Femur (tissue), 1 donor: Measurements from ENCODE around the gene KLF13.

Source experiments
- DNase-seq: peaks from one replicate; pipeline ENCODE4 v3.0.0-alpha.2; 2017

The KLF13 gene

DNA sequence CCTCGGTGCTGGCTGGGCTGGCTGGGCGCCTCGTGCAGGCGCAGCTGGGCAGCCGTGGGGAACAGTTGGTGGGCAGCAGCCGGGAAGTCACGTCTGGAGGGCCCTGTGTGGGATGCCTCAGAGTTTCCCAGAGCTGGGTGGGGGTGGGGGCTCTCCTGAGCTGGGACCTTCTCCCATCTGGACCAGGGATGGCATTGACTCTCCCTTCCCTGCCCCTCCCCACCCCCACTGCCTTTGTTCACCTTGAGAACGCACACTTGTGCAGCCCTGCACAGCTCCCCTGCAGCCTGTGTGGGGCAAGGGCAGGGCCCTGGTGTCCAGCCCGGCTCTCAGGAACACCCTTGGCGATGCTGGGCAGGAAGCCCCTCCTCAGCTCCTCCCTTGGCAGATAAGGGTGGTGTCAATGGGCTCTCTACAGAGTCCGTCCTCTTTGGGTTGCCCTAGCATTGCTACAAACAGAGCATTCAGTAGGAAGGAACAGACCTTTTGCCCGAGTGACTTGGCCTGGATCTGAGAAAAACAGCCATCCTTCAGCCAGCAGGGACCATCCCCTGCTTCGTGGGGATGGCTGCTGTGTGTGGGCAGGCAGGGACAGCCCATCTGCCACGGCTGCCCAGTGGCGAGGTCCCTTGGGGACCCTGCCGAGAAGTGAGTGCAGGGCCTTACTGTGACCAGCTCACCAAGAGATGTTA, 25.5 kb upstream of the KLF13 start:
- no peak for DNase-seq

DNA sequence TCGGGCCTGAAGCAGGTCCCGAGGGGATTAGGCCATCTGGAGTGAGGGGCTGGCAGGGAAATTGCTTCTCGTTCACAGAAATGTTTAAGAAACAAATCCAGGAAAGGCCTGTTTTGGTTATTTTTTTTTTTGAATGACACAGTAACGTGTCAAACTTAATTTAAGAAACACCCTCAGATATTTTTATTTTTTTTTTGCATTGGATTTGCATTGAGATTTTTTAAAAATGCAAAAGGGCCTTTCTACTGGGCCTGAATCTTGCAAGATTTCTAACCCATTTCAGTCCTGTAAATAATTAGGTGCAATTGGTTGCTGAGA, 25.0 kb upstream of the KLF13 start:
- no peak for DNase-seq

DNA sequence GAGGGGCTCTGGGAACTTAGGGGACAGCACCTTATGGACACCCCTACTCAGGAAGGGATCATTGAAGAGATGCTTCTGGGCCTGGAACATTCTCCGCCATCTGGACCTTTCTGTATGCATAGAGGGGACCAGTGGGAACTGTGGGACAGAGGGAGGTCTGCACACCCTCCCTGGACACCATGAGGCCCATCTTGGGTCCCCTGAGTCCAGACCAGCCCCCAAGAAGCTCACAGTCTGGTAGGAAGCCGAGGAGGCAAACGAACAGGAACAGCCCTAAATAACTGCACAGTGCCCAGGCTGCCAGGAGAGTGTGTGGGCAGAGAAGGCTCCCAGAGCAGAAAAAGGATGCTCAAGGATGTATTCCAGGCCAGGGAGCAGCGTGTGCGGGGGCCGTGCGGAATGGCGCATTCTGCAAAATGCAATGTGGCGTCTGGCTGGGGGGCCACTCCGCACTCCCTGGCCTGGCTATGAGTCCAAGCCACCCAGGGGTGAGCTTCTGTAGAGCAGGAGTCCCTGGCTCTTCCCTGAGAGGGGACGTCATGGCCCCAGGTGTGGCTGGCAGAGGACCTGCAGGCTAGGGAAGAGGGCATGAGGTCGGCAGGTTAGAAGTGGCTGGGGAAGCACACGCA, 24.5 kb upstream of the KLF13 start:
- no peak for DNase-seq

DNA sequence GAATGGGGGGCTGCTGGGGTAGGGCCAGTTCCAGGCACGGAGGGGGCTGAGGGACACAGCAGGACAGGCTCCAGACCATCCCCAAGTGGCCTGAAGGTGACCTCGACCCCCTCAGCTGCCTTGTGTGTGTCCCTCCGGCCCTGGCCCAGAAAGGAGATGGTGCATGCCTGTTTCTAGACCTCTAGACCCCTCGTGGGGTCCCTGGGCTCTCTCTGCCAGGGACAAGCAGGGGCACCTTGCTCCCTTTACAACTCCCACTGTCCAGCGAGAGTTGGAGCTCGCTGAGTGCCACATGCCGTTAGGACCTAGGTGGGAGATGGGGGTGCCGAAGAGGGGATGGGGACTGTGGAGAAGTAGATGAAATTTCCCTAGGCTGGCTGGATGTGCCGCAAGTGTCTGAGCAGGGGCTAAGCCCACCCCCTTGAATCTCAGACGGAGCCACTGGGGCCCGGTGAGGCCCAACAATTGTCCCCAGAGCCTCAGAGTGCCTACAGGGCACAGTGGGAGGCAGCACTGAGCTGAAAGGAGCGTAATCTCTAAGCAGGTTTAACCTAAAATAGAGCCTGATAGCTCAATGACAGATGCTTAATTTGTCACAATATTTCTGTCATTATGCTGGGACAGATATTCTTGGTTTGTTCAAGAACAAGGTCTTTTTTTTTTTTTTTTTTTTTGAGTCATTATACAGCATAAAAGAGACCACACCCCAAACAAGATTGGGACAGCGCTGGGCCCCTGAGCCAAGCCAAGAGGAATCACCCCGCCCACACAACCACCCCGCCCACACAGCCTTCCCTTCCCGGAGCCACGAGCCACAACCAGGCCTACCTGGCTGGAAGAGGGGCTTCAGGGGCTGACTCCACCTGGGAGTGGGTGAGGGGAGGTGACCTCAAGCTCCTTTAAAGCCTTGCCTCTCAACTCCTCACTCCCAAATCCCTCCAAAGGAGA, 23.6 kb upstream of the KLF13 start:
- no peak for DNase-seq

DNA sequence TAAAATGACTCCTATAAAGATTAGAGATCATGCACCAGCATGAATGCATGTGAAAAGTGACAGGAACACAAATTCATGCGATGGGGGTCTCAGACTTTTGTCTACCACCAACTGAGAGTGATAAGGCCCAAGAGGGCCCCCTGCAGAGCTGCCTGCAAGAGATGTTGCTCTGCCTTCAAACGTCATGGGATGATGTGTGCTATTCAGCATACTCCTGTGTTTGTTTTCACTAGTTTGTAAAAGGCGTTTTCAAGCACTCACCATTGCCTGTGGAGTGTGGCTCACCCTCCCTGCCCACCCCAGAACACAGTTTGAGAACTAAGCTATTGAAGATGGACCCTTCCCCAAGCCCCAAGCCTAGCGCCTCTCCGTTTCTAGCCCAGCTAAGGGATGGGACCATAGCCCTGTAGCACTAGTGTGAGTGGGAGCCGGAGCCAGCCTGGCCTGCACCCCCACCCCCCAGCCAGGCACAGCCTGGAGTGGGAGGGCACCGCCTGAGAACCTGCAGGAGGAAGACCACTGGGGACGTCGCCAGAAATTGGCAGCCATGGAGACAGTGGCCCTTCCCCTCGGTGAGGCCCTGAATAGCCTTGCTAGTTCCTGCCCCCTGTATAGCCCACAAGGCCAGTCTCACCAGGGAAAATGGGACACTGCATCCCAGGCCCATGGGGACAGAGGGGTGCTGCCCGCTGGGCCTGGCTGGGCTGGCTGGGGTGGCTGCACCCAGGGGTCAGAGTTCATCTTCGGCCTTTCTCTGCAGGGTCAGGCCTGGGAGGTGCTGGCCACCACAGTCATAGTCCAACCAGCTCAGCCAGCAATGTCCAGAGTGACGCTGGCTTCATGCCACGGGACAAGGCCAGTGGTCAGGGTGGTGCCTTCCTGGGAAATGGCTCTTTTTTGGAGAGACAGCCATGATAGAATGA, 22.6 kb upstream of the KLF13 start:
- no peak for DNase-seq

DNA sequence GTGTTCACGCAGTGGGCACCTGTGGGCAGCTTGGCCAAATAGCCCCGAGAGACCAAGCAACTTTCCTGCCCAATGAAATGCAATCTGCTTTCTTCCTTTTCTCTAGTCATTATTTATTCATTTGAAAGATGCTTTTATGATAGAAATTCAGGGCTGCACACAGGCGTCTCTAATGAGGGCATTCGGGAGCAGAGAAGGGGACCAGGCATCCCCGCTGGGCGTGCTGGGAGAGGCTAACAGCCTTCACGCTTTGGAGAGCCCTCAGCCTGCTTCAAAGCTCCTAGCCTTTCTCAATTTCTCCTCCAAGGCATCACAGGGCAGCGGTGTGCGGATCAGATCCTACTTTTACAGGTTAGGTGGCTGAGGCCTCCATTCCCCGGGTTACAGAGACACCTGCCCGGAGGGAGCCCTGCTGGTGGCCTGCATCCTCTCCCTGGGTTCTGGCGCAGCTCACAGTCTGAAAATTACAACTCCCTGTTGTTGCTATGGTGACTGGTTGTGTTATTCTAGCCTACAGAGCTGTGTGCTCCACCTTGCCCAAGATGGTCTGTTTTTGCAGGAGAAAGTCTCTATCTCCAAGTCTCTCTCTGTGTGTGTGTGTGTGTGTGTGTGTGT, 21.8 kb upstream of the KLF13 start:
- no peak for DNase-seq

DNA sequence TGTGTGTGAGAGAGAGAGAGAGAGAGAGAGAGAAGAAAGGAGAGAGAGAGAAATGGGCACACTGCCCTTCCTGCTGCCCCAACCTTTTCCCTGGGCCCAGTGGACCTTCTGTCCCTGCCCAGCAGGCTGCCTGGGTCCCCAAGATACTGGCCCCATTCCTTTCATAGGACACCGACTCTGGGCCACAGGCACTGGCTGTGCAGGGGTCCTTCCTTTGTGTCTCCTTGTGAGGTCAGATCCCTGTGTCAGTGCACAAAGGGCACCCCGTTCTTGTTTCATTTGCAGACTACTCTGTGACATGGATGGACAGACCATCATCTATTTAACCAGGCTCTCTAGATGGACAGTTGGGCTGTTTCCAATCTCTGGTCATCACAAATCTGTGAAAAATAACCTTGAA, 21.3 kb upstream of the KLF13 start:
- no peak for DNase-seq

DNA sequence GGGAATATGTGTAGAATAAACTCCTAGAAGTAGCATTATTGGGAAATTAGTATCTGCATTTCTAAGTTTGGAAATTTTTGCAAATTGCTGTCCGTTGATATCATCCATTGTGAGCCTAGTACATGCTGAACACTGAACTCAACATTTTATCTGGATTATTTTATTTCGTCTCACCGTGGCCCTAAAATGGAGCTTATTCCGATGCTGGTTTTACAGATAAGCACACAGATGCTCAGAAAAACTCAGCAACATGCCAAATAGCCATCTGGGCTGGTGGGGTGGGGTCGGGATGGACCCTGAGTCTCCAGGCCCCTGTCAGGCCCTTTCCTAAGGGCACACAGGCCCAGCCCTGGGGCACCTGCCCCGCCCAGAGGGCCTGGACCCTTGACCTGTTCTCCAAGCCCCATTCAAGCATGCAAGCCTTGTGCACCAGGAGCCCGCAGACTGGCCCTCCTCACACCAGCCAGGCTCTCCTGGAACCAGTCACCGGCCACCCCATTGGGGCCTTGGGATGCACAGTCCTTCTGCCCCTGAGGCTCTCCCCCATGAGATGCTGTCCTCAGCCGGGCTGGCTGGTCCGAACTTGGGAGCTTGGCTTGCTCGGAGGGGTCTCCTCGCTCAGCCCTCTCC, 20.7 kb upstream of the KLF13 start:
- no peak for DNase-seq

DNA sequence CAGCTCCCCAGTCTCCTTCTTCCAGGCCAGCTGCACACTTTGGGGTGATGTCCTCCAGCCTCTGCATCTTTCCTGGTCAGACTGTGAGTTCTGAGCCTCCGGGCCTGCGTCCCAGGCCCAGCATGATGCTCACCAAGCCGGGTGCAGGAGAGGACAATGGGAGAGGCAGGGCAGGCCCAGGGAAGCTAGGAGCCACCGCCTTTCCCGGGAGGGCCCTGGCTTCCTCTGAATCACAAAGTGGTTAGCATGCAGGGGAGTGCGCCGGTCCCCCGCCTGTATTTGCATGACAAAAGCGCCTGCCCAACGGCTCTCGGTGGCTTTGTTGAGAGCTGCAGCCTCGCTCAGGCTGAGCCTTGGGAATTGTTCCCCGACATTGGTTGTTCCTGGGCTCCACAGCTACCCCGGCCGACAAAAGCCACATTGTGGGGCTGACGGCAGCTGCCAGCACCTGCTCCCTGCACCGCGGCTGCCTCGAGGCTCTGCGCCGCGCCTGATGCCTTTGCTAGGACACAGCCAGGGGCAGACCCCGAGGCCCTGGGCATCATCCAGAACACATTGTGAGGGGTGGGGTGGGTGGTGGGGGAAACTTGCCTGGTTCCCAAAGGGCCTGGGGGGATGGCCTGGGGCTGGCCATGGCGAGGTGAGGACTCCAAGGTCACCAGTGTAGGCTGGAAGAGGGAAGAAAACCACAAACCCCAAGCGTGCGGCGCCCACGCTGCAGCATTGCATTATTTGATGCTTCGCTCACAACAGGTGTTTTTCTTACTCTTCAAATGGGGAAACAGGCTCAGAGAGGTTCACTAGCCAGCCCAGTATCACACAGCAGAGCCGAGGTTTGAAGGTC, 20.0 kb upstream of the KLF13 start:
- DNase-seq = no peak

DNA sequence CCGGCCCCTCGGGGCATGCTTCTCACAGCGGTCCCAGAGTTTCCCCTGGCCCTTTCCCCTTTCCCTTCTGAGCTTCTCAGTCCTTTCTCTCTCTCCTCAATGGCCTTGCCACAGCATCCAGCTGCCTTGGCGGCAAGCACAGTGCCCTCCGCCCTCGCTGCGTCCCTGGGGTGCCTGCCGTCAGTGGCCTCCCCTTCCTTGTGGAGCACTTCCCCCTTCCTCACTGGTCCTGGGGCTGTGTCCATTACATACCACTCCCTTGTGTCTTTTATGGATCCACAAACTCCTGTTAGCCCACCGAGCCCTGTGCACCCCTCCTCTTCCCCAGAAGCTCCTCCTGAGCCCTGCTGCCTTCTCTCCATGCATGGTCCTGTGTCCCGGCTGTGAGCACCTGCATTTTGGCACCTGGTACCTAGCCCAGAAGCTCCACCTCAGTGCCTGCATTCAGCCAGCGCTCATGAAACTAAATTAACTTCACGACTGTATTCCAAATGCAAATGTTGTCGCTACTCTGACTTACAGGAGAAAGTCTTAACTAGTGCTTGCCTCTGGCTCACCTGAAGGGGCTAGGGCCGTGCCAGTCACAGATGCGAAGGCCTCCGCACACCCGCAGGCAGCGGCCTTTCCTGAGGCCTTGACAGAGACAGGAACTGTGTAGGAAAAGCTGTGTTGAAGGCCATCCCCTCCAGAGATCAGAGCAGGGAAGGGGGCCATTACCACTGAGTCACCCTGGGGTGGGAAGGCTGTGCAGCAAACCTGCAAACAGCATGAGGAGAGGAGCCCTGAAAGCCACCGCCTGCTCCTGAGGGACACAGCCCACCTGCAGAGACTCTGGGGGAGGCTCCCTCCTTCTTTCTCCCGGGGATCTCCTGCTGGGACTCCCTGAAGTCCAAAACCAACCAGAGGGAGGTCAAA, 19.1 kb upstream of the KLF13 start:
- DNase-seq = no peak

DNA sequence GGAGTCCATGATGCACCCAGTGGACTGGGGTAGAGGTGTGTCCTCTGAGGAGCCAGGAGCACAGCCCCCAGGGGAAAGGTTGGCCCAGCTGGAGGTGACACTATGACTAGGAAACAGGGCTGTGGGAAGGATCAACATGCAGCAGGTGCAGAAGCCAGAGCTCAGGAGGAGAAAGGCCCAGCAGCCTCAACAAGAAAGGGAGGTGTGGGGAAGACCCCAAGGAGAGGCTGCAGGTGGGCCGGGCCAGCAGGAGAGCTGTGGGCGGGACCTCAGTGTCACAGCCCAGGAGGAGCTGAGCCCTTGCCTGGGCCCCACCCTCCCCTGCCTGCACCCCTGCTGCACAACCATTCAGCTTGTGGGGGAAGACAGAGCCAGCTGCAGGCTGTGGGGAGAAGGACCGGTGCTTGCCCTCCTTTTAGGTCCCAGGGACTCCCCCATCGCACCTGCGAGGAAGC, 18.4 kb upstream of the KLF13 start:
- DNase-seq = peak; percentile 23

DNA sequence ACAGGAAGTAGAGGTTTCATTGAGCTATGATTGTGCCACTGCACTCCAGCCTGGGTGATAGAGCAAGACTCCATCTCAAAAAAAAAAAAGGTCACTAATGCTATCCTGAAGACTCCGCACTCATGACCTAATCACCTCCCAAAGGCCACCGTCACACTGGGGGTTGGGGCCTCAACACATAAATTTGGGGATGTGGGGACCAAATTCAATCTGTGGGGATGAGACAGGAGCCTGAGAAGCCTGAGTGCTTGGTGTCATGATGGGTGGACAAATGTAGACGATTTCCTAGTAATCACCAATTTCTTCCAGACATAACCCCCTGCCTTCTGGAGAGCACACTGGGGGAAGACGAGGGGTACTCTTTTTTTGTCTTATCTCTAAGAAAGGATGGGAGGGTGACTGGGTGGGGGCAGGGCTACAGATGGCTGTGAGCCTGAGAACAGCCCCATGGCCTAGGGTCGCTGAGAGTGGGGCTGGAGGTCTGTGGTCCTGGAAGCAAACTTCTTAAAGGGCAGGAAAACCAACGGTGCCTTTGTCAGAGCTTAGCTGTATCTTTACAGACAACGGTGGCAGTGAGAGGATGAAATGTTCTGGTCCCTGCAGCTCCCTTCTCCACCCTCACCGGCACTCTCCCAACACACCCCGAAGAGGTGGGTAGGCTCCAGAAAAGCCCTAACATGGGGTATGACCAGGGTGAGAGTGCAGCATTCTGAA, 16.6 kb upstream of the KLF13 start:
- DNase-seq = no peak

DNA sequence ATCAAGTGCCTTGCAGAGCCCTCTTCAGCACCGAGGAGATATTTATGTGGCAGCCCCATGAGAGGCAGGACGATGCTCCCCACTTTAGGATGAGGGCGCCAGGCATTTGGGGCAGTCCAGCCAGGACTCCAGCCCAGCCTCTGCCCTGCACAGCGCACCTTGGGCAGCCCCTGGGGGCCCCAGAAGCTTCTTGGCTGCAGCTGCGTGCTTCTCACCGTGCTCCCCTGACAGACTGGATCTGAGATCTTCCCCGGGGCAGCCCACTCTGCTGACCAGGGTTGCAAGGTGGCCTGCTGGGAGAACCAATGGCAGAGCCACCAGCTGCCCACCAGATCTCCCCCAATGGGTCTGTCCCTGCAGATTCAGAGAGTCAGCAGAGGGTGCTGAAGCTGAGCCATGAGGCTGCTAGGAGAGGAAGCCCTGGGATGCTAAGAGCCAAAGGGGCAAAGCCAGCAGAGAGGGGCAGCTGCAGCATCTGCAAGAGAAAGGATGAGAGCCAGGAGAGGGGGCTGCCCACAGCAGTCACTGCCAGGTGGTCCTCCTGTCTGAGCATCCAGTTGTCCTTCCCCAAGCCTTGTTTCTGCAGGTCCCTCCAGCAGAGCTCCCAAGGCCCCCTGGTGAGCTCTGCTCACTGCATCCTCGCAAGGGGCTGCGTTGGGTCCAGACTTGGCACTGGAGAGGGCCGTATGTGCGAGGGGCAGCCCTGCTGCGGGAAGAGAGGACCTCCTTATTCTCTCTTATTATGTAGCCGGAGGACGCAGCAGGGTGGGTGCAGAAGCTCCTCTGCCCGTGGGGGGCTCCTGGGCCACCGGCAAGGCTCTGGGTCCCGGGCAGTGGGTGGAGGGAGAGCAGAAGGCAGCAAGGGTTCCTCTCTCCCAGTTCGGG, 14.7 kb upstream of the KLF13 start:
- DNase-seq = peak; percentile 10

DNA sequence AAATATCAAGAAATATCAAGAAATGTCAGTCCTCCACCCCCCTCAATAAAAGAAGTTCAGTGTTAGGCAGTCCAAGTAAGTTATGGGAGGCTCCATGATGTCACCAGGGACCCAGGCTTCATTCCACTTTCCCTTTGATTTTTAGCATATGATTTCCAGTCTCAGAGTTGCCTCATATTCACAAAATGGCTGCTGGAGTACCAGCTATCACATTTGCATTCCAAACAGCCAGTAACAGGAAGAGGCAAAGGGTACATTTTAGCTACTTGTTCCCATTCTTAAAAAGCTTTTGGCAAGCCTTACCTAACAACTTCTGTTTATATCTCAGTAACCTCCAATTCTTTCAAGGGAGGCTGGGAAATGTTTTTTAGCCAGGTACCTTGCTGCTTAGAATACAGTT, 13.4 kb upstream of the KLF13 start:
- DNase-seq = no peak

DNA sequence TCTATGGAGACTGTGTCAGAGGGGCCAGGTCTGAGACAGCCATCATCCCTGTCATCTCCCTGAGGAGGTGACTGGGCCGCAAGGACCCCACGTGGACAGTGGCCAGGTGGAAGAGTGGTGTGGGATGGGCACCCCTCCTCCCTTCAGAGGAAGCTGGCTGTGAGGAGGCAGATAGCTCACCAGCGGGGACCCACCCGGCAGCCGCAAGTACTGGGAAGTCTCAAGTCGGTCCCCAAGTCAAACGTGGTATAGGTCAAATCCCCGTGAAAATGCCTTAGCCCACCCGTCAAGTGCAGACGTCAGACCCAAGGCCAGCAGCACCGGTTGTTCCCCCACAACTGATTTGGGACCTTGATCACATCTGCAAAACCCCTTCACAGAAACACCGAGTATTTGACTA, 12.3 kb upstream of the KLF13 start:
- peak; percentile 14 for DNase-seq

DNA sequence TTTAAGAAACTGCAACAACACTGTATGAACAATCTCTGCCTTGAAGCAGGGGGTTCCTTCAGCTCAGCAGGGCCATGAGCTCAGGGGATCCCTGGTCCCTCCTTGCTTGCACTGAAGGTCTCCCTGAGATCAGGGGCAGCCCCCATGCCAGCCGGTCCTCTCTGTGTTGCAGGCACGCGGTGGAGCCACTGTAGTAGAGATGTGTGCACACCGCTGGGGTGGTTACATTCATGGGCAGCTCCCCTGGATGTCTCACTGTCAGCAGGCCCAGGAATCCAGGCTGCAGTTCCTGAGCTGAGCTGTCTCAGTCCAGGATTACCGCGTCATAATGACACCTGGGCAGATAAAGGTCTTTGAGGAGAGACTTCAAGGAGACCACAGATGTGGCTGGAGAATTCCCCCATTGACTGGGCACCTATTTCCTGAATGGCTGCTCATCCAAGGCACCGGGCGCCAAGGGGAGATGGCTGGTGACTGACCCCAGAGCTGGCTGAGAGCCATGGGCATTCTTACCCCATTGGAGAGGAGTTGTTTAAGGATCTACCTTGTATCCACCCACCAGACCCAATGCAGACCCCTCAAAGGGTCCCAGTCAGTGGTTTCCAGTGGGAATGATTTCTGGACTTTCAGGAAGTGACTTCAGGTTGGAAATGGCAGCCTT, 10.4 kb upstream of the KLF13 start:
- DNase-seq = peak; percentile 10

DNA sequence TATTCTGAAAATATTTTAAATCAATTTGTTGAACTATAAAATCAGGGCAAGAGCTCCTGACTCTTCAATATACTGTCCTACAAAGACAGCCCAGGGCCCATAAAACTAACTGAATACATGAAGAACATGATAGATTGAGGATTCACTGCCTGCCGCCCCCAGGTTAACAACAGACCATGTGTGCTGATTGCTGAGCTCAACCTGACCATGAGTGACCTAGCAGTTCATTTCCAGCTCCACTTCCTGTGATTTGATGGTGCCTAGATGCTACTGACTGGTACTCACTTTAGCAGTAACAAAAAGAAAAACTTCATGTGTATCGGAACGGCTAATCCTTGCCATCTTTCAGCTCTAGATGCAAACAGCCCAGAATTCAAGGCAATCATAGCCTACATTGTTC, 9.6 kb upstream of the KLF13 start:
- DNase-seq = no peak
